HG02981 (cell line): ENCODE measurements around the gene TRAFD1.

ENCODE experiments used
- ATAC-seq: cut with Tn5 transposase; IDR thresholded peaks from one replicate; pipeline ENCODE4 v1.9.1; 2021; ENCODE audit warnings: mild to moderate bottlenecking, moderate library complexity; ENCODE audit not compliant: unreplicated experiment

TRAFD1 gene

DNA sequence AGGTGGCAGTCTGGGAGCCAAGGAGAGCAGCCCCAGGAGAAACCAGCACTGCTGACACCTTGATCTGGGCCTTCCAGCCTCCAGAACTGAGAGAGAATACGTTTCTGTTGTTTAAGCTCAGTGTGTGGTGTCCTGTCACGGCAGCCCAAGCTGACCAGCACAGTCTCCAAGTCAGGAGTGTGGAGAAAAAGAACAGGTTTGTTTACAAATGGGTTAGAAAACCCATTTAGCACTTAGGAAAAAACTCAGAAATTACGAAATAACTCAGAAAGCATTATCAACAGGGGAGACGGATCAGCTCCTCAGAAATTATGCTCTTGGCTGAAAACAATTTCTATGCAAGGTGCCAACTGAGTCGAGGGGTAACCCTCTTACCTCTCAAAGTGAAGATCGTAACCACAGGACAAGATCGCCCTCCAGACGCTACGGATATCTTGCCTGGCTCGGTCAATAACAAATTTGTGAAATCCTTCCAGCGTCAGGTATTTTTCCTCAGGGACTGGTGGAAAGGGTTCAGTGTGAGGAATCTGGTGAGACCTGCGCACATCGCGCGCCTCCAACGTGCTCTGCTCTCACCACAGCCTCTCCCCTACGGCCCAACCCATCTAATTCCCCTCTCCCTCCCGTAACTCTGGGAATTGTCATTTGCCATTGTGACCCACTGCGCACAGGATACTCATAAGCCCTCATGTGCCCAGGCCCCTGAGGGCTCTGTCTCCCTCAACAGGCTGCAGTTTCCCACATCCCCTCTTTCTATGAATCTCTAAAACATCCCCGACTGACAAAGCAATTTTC lies 50.2 kb downstream of the TRAFD1 start:
- ATAC-seq, result no peak

DNA sequence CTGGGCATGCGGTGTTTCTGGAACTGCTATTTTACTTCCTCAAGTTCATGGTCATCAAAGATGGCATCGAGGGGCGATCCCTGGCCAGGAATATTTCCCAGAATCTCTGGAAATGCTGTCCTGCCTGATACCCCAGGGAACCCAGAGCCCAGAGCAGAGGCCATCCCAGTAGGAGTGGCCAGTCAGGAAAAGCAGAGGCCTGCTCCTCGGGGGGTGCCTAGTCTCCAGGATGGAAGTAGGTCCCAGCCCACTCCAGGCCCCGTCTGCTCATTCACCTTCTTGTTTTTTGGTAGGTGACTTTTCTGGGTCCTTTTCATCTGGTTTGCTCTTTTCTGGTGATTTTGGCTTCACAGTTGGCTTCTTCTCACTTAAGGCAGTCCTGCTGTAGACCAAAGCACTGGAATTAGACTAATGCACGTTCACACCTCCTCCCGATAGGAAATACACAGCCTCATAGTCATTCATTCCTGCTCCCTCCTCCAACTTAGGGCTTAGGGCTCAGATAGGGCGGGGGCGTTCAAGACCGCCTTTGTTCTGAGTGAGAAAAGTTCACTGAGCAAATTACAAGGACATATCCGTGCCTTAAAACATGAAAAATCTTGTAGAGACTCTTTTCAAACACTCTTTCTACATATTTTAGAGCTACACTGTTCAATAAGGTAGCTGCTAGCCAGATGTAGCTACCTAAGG lies 51.1 kb downstream of the TRAFD1 start:
- ATAC-seq, result no peak

DNA sequence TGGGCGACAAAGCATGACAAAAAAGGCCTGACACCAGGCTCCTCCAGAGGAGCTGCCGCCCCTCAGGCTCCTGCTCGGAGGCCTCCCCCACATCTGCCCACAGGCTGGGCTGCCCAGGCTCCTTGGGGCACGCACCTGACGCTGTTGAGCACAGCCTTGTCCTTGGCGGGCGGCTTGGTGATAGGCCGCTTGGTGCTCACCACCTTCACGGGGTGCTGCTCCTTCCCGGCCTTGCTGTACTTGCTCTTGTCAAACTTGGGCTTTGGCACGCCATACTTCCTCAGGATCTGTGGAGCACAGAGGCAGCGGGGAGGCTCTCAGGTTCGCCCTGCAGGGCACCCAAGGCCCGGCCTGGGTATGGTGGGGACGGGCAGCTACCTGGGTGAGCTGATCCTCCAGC lies 53.4 kb downstream of the TRAFD1 start:
- no peak for ATAC-seq

DNA sequence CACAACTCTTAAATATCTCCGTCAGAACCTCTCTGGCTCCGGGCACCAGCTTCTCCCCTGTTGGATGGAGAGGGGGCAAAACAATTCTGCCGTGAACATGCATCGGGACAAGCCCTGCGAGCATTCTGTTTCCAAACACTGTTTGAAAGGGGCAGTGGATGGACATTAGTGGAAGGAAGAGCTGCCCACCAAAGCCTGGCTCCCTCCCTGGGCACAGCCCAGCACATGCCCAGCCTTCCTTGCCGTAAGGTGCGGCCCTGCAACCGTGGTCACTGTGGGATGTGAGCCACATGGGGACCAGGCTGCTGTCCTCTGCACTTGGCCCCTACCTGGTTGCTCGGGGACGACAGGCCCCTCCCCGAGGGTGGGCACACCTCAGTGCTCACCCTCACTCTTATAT lies 54.0 kb downstream of the TRAFD1 start:
- no peak for ATAC-seq

DNA sequence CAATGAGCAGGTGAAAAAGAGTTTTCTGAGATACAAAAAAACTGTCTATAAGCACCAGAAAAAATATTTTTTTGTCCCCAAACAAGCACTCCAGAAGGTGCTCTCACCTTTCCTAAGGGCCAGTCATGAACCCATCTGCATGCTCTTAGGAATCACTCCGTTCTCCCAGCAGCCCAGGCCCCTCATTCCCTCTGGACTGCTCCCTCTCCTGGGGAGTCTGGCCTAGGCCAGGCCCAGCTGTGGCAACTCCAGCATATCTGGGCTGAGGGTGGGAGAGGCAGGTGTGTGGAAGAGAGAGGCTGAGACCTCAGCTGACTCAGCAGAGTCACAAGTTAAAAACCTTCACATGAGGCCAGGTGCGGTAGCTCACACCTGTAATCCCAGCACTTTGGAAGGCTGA lies 54.6 kb downstream of the TRAFD1 start:
- ATAC-seq, result no peak

DNA sequence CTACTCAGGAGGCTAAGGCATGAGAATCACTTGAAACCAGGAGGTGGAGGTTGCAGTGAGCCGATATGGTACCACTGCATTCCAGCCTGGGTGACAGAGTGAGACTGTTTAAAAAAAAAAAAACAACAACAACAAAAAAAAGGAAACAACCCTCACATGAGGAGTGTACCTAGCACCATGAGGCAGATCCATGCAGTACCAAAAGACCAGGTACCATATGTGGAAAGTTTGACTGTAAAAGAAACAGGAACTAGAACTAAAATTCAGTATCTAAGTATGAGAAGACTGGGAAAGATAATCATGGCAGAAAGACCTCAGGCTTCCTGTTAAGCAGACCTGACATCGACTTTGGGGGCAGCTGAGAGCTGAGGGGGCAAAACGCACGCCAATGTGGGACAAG lies 55.1 kb downstream of the TRAFD1 start:
- ATAC-seq, result no peak

DNA sequence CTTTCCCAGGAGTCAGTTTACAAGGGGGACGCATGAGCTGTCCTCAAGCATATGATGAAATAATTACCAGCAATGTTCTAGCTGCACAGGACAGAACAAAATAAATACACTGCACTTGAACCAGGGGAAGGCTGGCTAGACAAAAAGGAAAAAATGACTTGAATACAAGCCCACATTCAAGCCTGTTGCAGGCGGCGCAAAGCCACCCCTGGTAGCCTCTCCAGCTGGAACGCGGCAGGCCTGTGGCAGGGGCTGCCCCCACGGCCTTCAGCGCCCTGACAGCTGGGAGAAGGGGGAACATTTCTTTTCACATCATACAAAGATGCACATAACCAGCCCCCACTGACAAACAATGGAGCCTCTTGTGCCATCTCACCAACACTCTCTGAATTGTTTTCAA lies 57.1 kb downstream of the TRAFD1 start:
- no peak for ATAC-seq

DNA sequence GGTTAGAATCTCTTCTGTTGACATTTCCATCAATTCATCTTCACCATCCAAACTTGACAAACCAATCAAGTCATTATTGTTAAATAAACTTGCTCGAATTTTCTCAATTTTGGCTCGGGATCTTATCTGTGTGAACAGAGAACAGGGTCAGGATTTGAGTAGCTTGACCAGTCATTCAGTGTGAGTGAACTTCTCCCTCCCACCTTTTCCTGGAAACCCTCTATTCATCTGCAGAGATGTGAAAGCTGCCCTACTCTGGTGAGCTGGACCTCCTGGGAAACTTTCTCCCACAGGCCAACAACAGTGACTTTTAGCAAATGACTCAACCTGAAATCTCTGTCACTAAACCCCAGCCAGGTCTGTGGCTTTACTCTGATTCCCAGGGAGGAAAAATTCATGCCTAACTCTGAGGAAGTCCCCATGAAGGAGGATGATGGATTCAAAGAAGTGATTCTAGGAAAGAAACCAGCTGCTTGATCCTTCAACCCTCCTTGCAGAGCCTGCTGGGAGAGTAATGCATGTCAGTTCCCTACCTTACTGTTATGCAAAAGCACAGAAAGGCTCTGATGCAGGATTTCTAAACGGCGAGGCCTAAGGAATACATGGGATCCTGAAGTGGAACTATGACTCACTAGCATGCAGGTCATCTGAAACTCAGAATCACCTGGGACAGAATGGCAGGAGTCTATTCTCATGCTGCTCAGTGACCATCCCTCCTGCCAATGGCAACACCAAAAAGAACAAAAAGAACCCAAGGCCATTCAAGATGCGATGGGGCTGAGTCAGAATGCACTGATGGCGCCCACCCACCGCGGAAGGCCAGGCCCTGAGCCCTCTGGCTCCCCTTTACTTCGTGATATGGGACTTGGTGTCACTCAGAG lies 58.0 kb downstream of the TRAFD1 start:
- ATAC-seq, result no peak

DNA sequence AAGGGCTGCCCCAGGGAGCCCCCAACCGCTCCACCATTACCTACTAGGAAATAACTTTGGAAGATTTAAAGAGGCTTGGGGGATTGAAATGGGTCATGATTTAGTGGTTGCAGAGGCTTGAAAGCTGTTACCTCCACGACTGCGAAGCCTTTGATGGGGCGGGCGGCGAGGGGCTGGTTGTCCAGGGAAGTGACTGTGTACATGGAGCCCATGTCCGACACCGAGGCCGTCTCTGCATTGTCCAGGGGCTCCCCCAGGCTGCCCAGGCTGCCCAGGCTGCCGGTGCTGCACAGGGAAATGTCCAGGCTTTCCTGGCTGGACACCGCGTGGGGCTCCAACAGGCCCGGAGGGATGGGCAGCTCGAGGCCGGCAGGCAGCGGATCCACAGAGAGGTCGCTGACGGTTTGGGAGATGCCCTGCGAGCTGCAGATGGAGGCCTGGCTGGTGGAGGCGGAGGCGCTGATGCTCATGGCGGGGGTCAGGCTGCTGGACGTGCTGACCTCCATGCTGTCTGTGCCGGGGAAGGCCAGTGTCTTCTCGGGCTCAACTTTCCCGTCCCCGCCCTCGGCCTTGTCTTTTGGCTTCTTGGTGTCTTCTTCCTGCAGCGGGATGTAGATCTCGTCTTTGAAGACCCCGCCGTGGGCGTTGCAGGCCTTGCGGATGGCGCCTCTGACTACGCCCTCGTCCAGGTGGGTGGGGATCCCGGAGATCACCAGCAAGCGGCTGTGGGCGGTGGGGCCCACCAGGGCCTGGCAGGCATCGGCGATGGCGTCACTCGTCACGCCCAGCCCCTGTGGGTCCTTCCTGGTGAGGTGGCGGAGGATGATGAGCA lies 58.9 kb downstream of the TRAFD1 start:
- ATAC-seq, result no peak

DNA sequence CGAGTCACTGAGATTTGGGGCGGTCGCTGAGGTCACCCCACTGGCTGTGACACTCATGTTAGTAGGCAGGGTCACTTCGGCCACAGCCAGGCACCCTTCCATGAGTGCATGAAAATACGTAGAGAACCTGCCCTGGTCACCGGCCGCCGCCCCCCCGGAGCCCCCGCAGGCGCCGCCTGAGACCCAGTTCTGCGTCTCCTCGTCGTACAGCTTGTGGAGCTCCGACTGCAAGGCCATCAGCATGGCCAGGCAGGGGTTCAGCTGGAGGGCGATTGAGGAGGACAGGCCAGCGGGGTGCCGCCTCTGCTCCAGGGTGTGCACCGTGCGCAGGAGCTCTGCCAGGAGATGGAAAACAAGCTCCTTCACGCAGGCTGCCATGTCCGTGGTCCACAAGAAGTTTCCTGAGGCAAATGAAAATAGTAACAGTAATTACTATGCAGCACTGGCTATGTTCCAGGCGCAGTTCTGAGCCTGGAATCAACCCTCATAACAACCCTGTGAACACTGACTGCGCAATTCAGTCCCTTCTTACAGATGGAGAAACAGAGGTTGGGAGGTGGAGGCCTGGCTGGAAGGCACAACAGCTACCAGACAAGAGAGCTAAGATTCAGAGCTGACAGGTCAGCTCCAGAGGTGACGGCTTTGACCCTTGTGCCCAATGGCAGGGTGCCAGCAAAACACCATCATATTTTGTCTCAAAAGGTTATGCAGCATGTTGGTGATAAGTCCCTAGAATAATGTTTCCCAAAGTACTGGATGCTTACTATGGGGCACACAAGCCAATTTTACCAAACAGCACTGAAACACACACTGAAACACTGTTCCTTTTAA lies 59.9 kb downstream of the TRAFD1 start:
- no peak for ATAC-seq

DNA sequence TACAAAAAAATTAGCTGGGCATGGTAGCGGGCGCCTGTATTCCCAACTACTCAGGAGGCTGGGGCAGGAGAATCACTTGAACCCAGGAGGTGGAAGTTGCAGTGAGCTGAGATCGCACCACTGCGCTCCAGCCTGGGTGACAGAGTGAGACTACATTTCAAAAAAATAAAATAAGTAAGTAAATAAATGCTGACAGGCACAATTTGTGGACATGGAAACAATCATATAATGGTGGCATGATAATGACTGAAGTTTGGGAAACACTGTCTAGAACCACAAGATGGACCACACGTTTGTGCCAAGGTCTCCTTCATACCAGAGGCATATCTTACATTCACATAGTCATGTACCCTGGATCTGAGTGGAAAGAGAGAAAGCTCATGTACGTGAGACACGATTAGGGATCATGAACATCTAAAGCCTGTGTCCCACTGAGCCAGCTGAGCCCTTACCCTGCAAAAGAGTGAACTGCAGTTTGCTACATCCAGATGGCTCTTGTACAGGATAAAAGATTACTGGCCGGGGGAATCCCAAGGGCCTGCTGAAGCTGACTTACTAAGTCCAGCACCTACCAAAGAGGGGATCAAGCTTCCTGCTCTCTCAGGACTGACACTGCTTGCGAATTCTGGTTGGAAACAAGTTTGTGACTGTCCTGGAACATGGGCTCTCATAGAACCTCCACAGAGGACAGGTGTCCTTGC lies 62.9 kb downstream of the TRAFD1 start:
- ATAC-seq, result no peak

DNA sequence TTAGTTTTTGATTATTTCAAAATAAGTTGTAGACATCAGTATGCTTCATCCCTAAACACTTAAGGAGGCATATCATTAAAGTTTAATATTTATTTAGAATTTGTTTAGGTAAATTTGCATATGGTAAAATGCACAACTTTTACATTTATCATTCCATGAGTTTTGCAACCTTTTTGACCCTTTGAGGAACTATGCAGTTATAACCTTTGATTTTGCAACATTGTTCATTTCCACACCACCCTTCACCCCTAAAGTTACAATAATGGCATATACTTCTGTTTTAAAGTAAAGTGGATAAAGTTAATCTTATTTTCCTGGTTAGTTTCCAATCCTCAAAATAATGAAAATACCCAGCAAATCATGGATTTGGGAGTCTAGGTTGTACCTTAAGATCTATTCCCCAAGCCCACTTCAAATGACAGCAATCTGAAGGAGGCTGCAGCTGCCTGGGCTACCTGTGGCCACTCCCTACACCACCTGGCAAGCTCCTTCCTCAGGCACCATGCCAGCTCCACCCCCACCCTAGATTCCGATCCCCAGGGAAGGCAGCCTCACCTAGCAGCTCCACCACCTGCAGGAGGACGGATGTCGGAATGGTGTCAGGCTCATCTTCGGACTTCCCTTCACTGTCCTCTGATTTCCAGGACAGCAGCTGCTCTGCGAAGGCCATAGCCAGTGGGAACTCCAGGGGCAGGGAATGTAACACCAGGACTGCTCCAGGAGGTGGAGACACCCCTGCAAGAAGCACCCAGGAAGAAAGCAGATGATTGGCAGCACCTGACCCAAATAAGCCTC lies 65.1 kb downstream of the TRAFD1 start:
- no peak for ATAC-seq

DNA sequence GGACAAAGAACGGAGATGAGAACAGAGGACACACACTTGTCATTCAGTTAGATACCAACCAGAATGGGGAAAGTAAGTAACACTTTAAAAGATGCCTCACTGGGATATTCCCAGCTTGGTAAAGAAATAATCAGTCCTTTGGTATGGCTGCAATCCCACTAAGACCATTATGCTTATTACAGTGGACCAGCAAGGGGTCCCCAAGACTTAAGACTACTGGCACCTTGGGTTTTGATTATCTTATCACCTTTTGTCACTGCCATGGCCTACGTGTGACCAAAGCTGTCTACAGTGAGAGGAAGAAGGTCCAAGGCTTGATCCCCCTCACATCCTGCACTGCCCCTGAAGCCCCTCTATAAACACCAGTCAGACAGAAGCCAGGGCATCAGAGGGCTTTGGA lies 65.8 kb downstream of the TRAFD1 start:
- no peak for ATAC-seq

DNA sequence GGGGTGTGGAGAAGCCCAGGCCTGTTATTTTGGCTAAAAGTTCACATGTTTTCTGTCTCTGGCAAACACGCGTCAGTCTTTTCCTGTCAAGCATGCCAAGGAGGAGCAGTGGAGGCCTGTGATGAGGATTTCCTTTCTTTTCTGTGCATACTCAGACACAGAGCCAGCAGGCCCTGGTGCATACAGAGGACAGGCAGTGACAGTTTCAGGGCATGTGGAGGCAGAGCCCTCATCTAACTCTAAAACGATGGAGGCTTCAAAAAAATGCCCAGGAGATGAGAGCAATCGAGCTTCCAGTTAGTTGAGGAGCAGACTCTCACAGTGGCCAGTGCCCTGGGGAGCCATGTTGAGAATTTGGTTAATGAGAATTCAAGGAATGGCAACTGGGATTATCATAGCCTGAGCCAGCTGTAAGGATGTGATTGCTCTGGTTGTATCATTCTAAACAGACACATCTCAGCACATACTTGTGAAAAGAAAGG lies 66.5 kb downstream of the TRAFD1 start:
- ATAC-seq, result no peak

DNA sequence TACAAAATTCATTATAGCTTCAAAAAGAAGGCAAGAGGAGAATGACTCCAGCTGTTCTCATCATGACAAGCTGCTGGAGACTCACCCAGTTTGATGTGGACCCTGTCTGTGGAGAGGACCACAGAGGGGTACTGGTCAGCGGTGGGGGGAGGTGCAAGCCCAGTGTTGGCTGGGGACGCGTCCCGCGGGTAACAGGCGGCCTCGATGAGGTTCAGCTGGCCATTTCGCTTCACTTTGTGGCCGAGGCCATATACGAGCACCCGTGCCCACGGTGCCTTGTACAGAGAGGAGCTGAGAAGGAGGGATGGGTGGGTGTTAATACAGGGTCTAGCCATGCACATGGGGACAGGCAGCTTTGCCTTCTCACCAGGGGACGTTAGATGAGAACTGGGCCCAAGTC lies 67.1 kb downstream of the TRAFD1 start:
- no peak for ATAC-seq

DNA sequence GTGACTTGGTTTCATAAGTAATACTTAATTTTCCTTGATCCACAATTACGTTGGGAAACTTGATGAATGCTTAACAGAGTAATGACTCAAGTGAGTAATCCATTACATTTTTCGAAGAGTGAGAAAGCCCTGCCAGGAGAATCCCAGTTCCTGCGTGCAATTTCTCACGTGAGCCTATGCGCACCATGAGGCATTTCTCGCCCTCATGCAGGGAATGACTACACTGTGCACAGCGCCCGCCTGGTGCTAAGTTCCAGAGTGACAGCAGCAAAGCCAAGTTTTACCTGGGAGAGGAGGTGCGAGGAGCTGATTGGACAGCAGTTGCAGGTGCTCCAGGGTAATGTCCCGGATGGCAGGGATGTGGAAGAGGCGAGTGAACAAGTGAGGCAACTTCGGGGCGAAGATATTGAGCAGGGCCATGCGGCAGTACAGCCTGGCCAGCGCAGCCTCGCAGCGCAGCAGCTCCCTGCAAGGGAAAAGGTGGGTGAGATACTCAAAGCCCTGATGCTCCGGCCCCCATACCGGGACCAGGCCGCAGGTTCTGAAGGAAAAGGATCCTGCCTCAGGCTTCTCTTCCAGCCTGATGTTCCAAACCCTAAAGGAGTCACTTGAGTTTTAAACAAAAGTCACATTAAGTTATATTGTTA lies 69.4 kb downstream of the TRAFD1 start:
- ATAC-seq, result no peak

DNA sequence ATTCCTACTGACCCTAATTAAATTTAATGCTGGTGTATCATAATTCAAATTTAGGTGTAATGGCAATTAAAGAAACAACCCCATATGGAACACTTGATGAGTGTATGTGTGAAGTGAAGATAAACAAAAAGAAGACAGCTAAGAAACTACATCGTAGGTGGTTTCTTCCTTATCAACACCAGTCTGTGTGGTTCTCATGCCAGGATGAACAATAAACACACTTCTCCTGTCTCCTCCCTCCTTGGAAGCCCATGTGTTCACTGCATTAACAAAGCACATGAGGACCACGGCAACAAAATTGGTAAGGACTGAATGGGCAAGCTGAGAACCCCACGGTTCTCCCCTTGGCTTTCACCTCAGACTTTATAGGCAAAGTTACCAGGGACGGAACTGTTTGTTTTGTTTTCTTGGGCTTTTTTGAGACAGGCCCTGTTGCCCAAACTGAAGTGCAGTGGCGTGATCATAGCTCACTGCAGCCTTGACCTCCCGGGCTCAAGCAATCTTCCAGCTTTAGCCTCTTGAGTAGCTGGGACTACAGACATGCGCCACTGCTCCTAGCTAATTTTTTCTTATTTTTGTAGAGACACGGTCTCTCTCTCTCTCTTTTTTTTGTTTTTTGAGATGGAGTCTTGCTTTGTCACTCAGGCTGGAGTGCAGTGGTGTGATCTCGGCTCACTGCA lies 71.0 kb downstream of the TRAFD1 start:
- no peak for ATAC-seq
